Choroid plexus epithelial cell (primary cell): ENCODE measurements around the gene CNTN5.
A peak's percentile ranks its signal among the peaks of the same experiment; 100 is the strongest.
"Not testable (repeated sequence)": the region's sequence is repeated elsewhere in the genome, so short reads cannot be mapped to it uniquely, and the experiment has no call there.

Source experiments
- DNase-seq: peaks from one replicate; pipeline ENCODE4 v3.0.0-alpha.2; 2010; ENCODE audit warnings: low read depth
- H3K4me3 ChIP-seq: 2 replicates; pipeline ENCODE4 v1.5.1; 2011; ENCODE audit warnings: low read depth, mild to moderate bottlenecking, control low read depth, low read length, moderate library complexity
- TF ChIP-seq, protein P1 (sequence below): conservative IDR thresholded peaks from 2 replicates; pipeline ENCODE4 v1.5.1; 2011; ENCODE audit warnings: low read depth, mild to moderate bottlenecking, control low read depth, inconsistent platforms, low read length, moderate library complexity

The CNTN5 gene

DNA sequence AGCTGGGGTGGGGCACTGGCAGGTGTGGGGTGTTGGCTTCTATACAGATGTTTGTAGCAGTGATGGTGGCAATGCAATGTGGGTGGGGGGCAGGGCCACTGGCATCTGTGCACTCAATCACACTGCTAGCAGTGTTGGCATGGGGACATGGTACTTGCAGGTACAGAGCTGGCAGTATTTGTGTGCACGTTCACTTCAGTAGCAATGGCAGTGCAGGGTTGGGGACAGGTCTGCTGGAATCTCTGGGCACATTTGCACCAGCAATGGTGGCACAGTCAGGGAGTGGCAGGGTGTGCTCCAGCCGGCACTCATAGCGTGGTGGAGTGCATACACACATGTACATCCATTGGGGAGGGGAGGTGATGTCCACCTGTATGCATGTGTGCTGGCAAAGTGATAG lies 775.2 kb downstream of the CNTN5 start:
- DNase-seq: no peak
- TF ChIP-seq, protein P1, sequence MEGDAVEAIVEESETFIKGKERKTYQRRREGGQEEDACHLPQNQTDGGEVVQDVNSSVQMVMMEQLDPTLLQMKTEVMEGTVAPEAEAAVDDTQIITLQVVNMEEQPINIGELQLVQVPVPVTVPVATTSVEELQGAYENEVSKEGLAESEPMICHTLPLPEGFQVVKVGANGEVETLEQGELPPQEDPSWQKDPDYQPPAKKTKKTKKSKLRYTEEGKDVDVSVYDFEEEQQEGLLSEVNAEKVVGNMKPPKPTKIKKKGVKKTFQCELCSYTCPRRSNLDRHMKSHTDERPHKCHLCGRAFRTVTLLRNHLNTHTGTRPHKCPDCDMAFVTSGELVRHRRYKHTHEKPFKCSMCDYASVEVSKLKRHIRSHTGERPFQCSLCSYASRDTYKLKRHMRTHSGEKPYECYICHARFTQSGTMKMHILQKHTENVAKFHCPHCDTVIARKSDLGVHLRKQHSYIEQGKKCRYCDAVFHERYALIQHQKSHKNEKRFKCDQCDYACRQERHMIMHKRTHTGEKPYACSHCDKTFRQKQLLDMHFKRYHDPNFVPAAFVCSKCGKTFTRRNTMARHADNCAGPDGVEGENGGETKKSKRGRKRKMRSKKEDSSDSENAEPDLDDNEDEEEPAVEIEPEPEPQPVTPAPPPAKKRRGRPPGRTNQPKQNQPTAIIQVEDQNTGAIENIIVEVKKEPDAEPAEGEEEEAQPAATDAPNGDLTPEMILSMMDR: no peak

GRCh38 chr11:99803501-99803900 lies 782.8 kb downstream of the CNTN5 start:
- no peak overlapping the region for H3K4me3 ChIP-seq
- DNase-seq: no peak
- TF ChIP-seq, protein P1: no peak

More for the DNA sequence above, 775.2 kb downstream of the CNTN5 start:
- H3K4me3 ChIP-seq: no peak overlapping the region

DNA sequence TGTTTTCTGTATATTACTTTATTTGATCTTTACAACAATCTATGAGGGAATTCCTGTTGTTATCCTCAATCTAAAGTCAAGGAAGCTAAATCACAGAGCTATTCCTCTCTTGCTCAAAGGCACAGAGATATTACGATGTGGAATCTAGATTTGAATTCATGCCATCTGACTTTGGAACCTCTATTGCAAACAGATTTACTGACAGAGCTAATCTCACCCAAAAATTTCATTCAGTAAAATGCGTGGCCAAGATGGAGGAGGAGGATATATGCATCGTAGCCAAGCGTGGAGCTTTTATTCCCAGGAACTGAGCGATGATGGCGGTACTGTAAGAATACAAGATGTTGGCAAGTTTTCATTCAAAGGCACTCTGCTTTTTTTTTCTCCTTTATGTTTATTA lies 791.8 kb downstream of the CNTN5 start:
- TF ChIP-seq, protein P1: no peak
- DNase-seq: no peak
- H3K4me3 ChIP-seq: no peak overlapping the region

- no peak overlapping the region for H3K4me3 ChIP-seq
- TF ChIP-seq, protein P1: no peak
- DNase-seq: peak; percentile 9
These were observed 793.3 kb downstream of the CNTN5 start for GRCh38 chr11:99814021-99814420.

GRCh38 chr11:99814738-99815137 lies 794.0 kb downstream of the CNTN5 start:
- peak; percentile 3 for DNase-seq
- TF ChIP-seq, protein P1: peak; percentile 34
- no peak overlapping the region for H3K4me3 ChIP-seq

DNA sequence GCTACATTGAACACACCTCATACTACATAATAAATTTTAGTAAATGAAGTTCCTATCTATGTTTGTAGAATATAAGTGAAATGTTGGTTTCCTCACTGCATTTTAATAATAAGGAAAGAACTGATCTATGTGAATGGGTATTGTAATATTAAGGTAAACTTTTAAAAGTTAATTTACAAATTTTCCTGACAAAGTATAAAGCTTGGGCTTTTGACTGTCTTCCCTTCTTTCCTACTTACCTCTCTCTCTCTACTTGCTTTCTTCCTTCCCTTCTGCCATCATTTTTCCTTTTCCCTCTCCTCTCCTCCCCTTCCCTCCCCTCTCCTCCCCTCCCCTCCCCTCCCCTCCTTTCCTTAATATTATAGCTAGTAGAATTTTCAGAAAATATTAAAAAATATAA lies 798.2 kb downstream of the CNTN5 start:
- TF ChIP-seq, protein P1: no peak
- no peak for DNase-seq
- no peak overlapping the region for H3K4me3 ChIP-seq

DNA sequence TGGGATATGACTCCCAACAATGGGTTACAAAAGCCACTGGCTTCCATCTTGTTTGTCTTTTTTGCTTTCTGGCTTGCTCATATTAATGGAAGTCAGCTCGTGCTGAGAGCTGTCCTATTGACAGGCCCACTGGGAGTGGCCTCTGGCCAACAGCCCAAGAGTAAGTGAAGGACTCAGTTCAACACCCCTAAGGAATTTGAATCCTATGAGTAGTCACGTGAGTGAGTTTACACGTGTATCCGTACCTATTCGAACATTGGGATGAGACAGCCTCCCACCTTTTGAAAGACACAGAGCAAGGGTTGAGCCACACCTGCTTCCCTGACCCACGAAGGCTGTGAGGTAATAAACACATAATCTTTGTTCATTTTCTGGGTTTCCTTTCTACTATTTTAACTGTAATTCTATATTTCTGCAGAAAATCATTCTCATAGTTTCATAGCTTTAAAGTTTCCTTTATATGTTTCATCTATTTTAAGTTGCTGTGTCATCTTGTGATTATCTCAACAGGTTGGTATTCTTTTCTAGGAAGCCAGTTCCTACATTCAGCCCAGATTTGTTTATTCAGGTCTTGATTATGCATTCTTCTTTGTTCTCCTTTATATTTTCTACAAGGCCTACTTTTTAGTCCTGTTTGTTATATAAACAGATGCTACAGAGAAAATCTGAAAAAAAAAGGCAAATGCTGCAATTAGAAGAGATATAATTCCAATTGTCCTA lies 802.3 kb downstream of the CNTN5 start:
- TF ChIP-seq, protein P1: no peak
- no peak overlapping the region for H3K4me3 ChIP-seq
- peak; percentile 60 for DNase-seq

GRCh38 chr11:99836739-99837138 lies 816.0 kb downstream of the CNTN5 start:
- H3K4me3 ChIP-seq, DNase-seq: not testable (repeated sequence)
